Peyer's patch (tissue), 4 donors: Measurements from ENCODE around the gene TTI1.

ENCODE experiments used
- POLR2A ChIP-seq, 2 donors: fragments of 450-650 bp; IDR thresholded peaks; one replicate each; pipeline ENCODE4 v1.5.1; 2017; ENCODE audit warnings: antibody characterized with exemption in 2 of 2, mild to moderate bottlenecking in 2 of 2, moderate library complexity in 2 of 2
- TF ChIP-seq, protein P1 (sequence below), 6 experiments: fragments of 450-650 bp in 4 of 6; fragments of 200-600 bp in 2 of 6; sonication (generic) in 1 of 6; IDR thresholded peaks; one replicate each; pipeline ENCODE4 v1.5.1; 2017 to 2019; ENCODE audit warnings: antibody characterized with exemption in 6 of 6, mild to moderate bottlenecking in 3 of 6, moderate library complexity in 1 of 6

DNA sequence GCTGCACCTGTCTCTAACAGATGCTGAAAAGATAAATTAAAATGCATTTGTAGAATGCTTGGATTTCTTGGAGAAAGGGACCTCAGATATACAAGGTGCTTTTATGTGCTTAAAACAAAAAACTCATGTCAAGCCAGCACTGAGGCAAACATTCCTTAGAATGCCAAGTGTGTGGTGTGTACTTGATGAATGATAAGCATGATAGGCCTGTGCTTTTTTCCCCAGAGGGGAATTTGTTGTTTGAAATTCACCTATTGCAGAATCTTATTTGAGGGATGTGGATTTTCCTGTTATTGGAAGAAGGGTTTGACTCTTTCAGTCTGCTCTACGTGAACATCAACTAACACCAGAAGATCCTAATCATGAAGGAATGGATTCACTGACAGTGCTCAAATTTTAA lies 28.8 kb downstream of the TTI1 start:
- TF ChIP-seq, protein P1, sequence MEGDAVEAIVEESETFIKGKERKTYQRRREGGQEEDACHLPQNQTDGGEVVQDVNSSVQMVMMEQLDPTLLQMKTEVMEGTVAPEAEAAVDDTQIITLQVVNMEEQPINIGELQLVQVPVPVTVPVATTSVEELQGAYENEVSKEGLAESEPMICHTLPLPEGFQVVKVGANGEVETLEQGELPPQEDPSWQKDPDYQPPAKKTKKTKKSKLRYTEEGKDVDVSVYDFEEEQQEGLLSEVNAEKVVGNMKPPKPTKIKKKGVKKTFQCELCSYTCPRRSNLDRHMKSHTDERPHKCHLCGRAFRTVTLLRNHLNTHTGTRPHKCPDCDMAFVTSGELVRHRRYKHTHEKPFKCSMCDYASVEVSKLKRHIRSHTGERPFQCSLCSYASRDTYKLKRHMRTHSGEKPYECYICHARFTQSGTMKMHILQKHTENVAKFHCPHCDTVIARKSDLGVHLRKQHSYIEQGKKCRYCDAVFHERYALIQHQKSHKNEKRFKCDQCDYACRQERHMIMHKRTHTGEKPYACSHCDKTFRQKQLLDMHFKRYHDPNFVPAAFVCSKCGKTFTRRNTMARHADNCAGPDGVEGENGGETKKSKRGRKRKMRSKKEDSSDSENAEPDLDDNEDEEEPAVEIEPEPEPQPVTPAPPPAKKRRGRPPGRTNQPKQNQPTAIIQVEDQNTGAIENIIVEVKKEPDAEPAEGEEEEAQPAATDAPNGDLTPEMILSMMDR (IDR thresholded peaks at IDR 0.05), result no peak
- TF ChIP-seq POLR2A (IDR thresholded peaks at IDR 0.05), result no peak
